Fibroblast of lung (primary cell): Measurements from ENCODE around the gene ZNF296.

Source experiments
- CTCF ChIP-seq, 2 donors: IDR thresholded peaks in 1 of 2; conservative IDR thresholded peaks in 1 of 2; 1 replicate in 1 of 2; 2 replicates in 1 of 2; pipeline ENCODE4 v1.5.1; 2011 to 2012; ENCODE audit warnings: low read length in 2 of 2, control low read depth in 1 of 2, inconsistent platforms in 1 of 2, low read depth in 1 of 2, mild to moderate bottlenecking in 1 of 2
- EZH2 ChIP-seq: IDR thresholded peaks from 2 replicates; pipeline ENCODE4 v1.5.1; 2012; ENCODE audit warnings: low read length, control low read depth, mild to moderate bottlenecking; ENCODE audit errors: missing control alignments

- TF ChIP-seq EZH2 (no peak), CTCF (conservative IDR thresholded peaks at IDR 0.05 in 1 of 2, IDR thresholded peaks at IDR 0.05 in 1 of 2; ENCODE audit: low read depth in 1 of 2, low read length in 2 of 2) (no peak)
Measured at GRCh38 chr19:45103156-45103507, 26.9 kb upstream of the ZNF296 start.
